Neuron (in vitro differentiated cells): ENCODE measurements around the gene SIRT2.
A peak's percentile ranks its signal among the peaks of the same experiment; 100 is the strongest.

Source experiments
- H2AFZ ChIP-seq: one replicate; pipeline ENCODE4 v1.6.1; 2013; ENCODE audit warnings: low read depth, mild to moderate bottlenecking, inconsistent platforms, low read length, moderate library complexity
- H3K27me3 ChIP-seq: one replicate; pipeline ENCODE4 v1.6.1; 2013; ENCODE audit warnings: low read length; ENCODE audit not compliant: insufficient read depth
- H3K36me3 ChIP-seq: one replicate; pipeline ENCODE4 v1.6.1; 2013; ENCODE audit warnings: low read length; ENCODE audit not compliant: insufficient read depth
- H3K4me1 ChIP-seq: one replicate; pipeline ENCODE4 v1.6.1; 2013; ENCODE audit warnings: low read length; ENCODE audit not compliant: insufficient read depth
- H3K4me3 ChIP-seq: 2 replicates; pipeline ENCODE4 v1.5.1; 2013; ENCODE audit warnings: mild to moderate bottlenecking, low read length, moderate library complexity
- H3K9me3 ChIP-seq: one replicate; pipeline ENCODE4 v1.6.1; 2013; ENCODE audit warnings: low read length

SIRT2 gene

GRCh38 chr19:38930776-38931520 is 31.5 kb upstream of the SIRT2 start, which contains the start of gene MRPS12:
MRPS12 (plus strand) TSS chr19:38930944; CDS start chr19:38931295, 351 bp downstream.
- peaks cover 11% of the 10 kb centered on the region for H3K4me1 ChIP-seq
- peak within 1 kb of the TSS; percentile 90 for H3K4me3 ChIP-seq
- H3K27me3 ChIP-seq = no peaks in the 10 kb centered on the region
- peaks cover 18% of the 10 kb centered on the region for H3K36me3 ChIP-seq
- peaks cover 4% of the 10 kb centered on the region for H3K9me3 ChIP-seq
- H2AFZ ChIP-seq = peak within 1 kb of the TSS; percentile 79

GRCh38 chr19:38929929-38930775 is 30.7 kb upstream of the SIRT2 start, which contains the start of gene SARS2:
SARS2 (minus strand) TSS chr19:38930763; CDS start chr19:38930736, 27 bp downstream.
- no peaks in the 10 kb centered on the region for H3K27me3 ChIP-seq
- peak within 1 kb of the TSS; percentile 79 for H2AFZ ChIP-seq
- H3K9me3 ChIP-seq = peaks cover 4% of the 10 kb centered on the region
- H3K36me3 ChIP-seq = peaks cover 23% of the 10 kb centered on the region
- H3K4me1 ChIP-seq = peaks cover 11% of the 10 kb centered on the region
- peak within 1 kb of the TSS; percentile 90 for H3K4me3 ChIP-seq

- H3K27me3 ChIP-seq = no peaks in the 10 kb centered on the region
- H3K4me3 ChIP-seq = no peak overlapping the region
- H2AFZ ChIP-seq = no peak overlapping the region
- no peaks in the 10 kb centered on the region for H3K9me3 ChIP-seq
- H3K4me1 ChIP-seq = peaks cover 11% of the 10 kb centered on the region
- H3K36me3 ChIP-seq = peaks cover 26% of the 10 kb centered on the region
These were observed 29.1 kb upstream of the SIRT2 start for GRCh38 chr19:38928391-38929001.

- no peak overlapping the region for H2AFZ ChIP-seq
These were observed 25.0 kb upstream of the SIRT2 start for GRCh38 chr19:38924388-38924787.

GRCh38 chr19:38922482-38922881 is 23.1 kb upstream of the SIRT2 start:
- no peak overlapping the region for H2AFZ ChIP-seq
- H3K36me3 ChIP-seq = peaks cover 25% of the 10 kb centered on the region
- H3K27me3 ChIP-seq = no peaks in the 10 kb centered on the region
- H3K4me3 ChIP-seq = no peak overlapping the region
- no peaks in the 10 kb centered on the region for H3K4me1 ChIP-seq
- no peaks in the 10 kb centered on the region for H3K9me3 ChIP-seq

More at GRCh38 chr19:38924388-38924787, 25.0 kb upstream of the SIRT2 start:
- no peak overlapping the region for H3K4me3 ChIP-seq
- no peaks in the 10 kb centered on the region for H3K27me3 ChIP-seq
- H3K9me3 ChIP-seq = no peaks in the 10 kb centered on the region
- peaks cover 27% of the 10 kb centered on the region for H3K36me3 ChIP-seq
- H3K4me1 ChIP-seq = no peaks in the 10 kb centered on the region

- Histone ChIP-seq H3K4me1 (no peaks in the 10 kb centered on the region), H3K4me3 (no peak overlapping the region), H3K36me3 (peaks cover 25% of the 10 kb centered on the region), H3K27me3 (no peaks in the 10 kb centered on the region), H3K9me3 (no peaks in the 10 kb centered on the region), H2AFZ (no peak overlapping the region)
These were observed 22.2 kb upstream of the SIRT2 start for GRCh38 chr19:38921420-38922274.

GRCh38 chr19:38920602-38921419 is 21.4 kb upstream of the SIRT2 start:
- Histone ChIP-seq H3K4me1 (no peaks in the 10 kb centered on the region), H3K4me3 (no peak overlapping the region), H3K27me3 (no peaks in the 10 kb centered on the region), H2AFZ (no peak overlapping the region), H3K36me3 (peaks cover 25% of the 10 kb centered on the region), H3K9me3 (no peaks in the 10 kb centered on the region)

- Histone ChIP-seq H3K4me1 (no peaks in the 10 kb centered on the region), H3K4me3 (no peak overlapping the region), H2AFZ (no peak overlapping the region), H3K36me3 (peaks cover 18% of the 10 kb centered on the region), H3K27me3 (no peaks in the 10 kb centered on the region), H3K9me3 (no peaks in the 10 kb centered on the region)
These were observed 20.6 kb upstream of the SIRT2 start for GRCh38 chr19:38919837-38920601.

GRCh38 chr19:38918526-38918925 is 19.1 kb upstream of the SIRT2 start:
- no peak overlapping the region for H3K4me3 ChIP-seq
- no peaks in the 10 kb centered on the region for H3K4me1 ChIP-seq
- no peak overlapping the region for H2AFZ ChIP-seq
- H3K27me3 ChIP-seq = no peaks in the 10 kb centered on the region
- peaks cover 13% of the 10 kb centered on the region for H3K36me3 ChIP-seq
- no peaks in the 10 kb centered on the region for H3K9me3 ChIP-seq

- Histone ChIP-seq H2AFZ (no peak overlapping the region), H3K4me3 (no peak overlapping the region), H3K9me3 (no peaks in the 10 kb centered on the region), H3K27me3 (no peaks in the 10 kb centered on the region), H3K36me3 (peaks cover 13% of the 10 kb centered on the region), H3K4me1 (no peaks in the 10 kb centered on the region)
These were observed 18.6 kb upstream of the SIRT2 start for GRCh38 chr19:38917921-38918491.

GRCh38 chr19:38917516-38917915 is 18.1 kb upstream of the SIRT2 start:
- H2AFZ ChIP-seq = no peak overlapping the region
- no peak overlapping the region for H3K4me3 ChIP-seq
- H3K9me3 ChIP-seq = no peaks in the 10 kb centered on the region
- no peaks in the 10 kb centered on the region for H3K27me3 ChIP-seq
- peaks cover 12% of the 10 kb centered on the region for H3K36me3 ChIP-seq
- H3K4me1 ChIP-seq = no peaks in the 10 kb centered on the region
